ENCODE data around the gene ZNF516. TPM values are rescaled to one million over a fixed set of nuclear protein-coding genes. Genes with fewer than 3 reads are reported as not detected.

Gene ZNF516
- total and polyA plus RNA-seq, 2 of the 4 experiments (the other 2 are of a cell fraction), result 7.9 to 16.9 TPM

DNA sequence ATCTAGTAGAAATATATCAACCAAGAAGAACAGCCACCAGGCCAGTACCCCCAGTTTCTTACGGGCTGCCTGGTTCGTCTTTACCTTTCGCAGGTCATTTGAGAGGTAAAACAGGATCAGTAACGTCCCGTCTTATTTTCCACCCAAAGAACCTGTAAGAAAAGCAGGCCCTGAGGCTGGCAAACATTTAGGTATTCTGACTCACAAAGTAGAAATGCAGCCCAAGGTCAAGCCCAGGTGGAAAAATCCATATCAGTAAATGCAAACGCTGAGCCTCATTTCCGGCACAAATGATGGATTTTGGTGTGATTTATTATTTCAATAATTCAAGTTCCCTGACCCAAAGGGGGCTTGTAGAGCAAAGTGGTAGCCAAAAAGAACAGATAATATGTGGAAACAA lies 171.2 kb downstream of the ZNF516 start:
- ATAC-seq (ENCODE audit: low read depth) (no peak), DNase-seq (no peak)
- H3K56ac ChIP-seq (ENCODE audit: extremely low read depth, insufficient read depth, low read length), result no peak overlapping the region
- intact Hi-C loops (cut with micrococcal nuclease), result no loop called here
- no peak overlapping the region for H2AK9ac ChIP-seq (replicated peaks; ENCODE audit: low read depth, low read length, poor library complexity)
- no peaks in the 10 kb centered on the region for H3K79me1 ChIP-seq (ENCODE audit: low read depth in 1 of 2, low read length in 2 of 2)
- no peak overlapping the region for H2AK5ac ChIP-seq (ENCODE audit: low read depth, low read length)
- no peaks in the 10 kb centered on the region for H3K36me3 ChIP-seq (ENCODE audit: control insufficient read depth, insufficient read depth, low read length)
- BruUV-seq (replicated peaks), result no TSS peak
- H3K27ac ChIP-seq (ENCODE audit: insufficient read depth, low read length), result no peak overlapping the region
- no peak overlapping the region for H3K23ac ChIP-seq (ENCODE audit: low read depth, low read length)
- CTCF ChIA-PET, result no interaction called here
- H3K4ac ChIP-seq (ENCODE audit: low read depth, low read length), result no peak overlapping the region
- no peaks in the 10 kb centered on the region for H4K20me1 ChIP-seq (ENCODE audit: insufficient read depth, low read length)
- WGBS, 2 experiments (ENCODE audit: extremely low coverage in 2 of 2, insufficient read length in 1 of 2), result no CpG with 5 or more reads among the region's 7 CpGs
- no peak for TF ChIP-seq RAD21 (IDR thresholded peaks at IDR 0.05; ENCODE audit: low read length)
- no peak for TF ChIP-seq POLR2A (IDR thresholded peaks at IDR 0.05; ENCODE audit: low read depth, low read length)
- TF ChIP-seq NFE2L2 (IDR thresholded peaks at IDR 0.05; ENCODE audit: low read depth, low read length), result no peak
- no peak for TF ChIP-seq MAFK (IDR thresholded peaks at IDR 0.05; ENCODE audit: low read depth, low read length)
- TF ChIP-seq, protein P1, sequence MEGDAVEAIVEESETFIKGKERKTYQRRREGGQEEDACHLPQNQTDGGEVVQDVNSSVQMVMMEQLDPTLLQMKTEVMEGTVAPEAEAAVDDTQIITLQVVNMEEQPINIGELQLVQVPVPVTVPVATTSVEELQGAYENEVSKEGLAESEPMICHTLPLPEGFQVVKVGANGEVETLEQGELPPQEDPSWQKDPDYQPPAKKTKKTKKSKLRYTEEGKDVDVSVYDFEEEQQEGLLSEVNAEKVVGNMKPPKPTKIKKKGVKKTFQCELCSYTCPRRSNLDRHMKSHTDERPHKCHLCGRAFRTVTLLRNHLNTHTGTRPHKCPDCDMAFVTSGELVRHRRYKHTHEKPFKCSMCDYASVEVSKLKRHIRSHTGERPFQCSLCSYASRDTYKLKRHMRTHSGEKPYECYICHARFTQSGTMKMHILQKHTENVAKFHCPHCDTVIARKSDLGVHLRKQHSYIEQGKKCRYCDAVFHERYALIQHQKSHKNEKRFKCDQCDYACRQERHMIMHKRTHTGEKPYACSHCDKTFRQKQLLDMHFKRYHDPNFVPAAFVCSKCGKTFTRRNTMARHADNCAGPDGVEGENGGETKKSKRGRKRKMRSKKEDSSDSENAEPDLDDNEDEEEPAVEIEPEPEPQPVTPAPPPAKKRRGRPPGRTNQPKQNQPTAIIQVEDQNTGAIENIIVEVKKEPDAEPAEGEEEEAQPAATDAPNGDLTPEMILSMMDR (conservative IDR thresholded peaks at IDR 0.05; ENCODE audit: low read depth, low read length), result no peak
- no peak for TF ChIP-seq CEBPB (IDR thresholded peaks at IDR 0.05; ENCODE audit: low read depth, low read length)
- no peak for TF ChIP-seq CHD1 (IDR thresholded peaks at IDR 0.05; ENCODE audit: low read depth, low read length)
- TF ChIP-seq, protein P2, sequence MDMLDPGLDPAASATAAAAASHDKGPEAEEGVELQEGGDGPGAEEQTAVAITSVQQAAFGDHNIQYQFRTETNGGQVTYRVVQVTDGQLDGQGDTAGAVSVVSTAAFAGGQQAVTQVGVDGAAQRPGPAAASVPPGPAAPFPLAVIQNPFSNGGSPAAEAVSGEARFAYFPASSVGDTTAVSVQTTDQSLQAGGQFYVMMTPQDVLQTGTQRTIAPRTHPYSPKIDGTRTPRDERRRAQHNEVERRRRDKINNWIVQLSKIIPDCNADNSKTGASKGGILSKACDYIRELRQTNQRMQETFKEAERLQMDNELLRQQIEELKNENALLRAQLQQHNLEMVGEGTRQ (IDR thresholded peaks at IDR 0.05; ENCODE audit: low read depth, low read length), result no peak
- no peak for TF ChIP-seq BHLHE40 (IDR thresholded peaks at IDR 0.05; ENCODE audit: low read depth, low read length)
- no peak for TF ChIP-seq RFX5 (IDR thresholded peaks at IDR 0.05; ENCODE audit: low read depth, low read length)
- TF ChIP-seq MXI1 (IDR thresholded peaks at IDR 0.05; ENCODE audit: borderline replicate concordance, low read depth, low read length), result no peak
- TF ChIP-seq SMC3 (IDR thresholded peaks at IDR 0.05; ENCODE audit: low read depth, low read length), result no peak
- no peak for TF ChIP-seq FOS (IDR thresholded peaks at IDR 0.05; ENCODE audit: low read depth, low read length)
- TF ChIP-seq, protein P3, sequence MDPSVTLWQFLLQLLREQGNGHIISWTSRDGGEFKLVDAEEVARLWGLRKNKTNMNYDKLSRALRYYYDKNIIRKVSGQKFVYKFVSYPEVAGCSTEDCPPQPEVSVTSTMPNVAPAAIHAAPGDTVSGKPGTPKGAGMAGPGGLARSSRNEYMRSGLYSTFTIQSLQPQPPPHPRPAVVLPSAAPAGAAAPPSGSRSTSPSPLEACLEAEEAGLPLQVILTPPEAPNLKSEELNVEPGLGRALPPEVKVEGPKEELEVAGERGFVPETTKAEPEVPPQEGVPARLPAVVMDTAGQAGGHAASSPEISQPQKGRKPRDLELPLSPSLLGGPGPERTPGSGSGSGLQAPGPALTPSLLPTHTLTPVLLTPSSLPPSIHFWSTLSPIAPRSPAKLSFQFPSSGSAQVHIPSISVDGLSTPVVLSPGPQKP (IDR thresholded peaks at IDR 0.05; ENCODE audit: borderline replicate concordance, low read depth, low read length), result no peak
- no peak for TF ChIP-seq MAZ (IDR thresholded peaks at IDR 0.05; ENCODE audit: borderline replicate concordance, low read depth, low read length)
- TF ChIP-seq RCOR1 (IDR thresholded peaks at IDR 0.05; ENCODE audit: insufficient replicate concordance, low read length), result no peak
- no peak overlapping the region for H3K18ac ChIP-seq (ENCODE audit: low read depth, low read length)
- no peak overlapping the region for H4K5ac ChIP-seq (ENCODE audit: low read depth, low read length)
- no peaks in the 10 kb centered on the region for H3K9me1 ChIP-seq (ENCODE audit: insufficient read depth, low read length)
- H2AFZ ChIP-seq (replicated peaks; ENCODE audit: low read length, poor library complexity), result no peak overlapping the region
- no peak overlapping the region for H3K4me2 ChIP-seq (ENCODE audit: low read depth, low read length)
- no peak overlapping the region for H2BK5ac ChIP-seq (ENCODE audit: low read depth, low read length, poor library complexity, severe bottlenecking)
- no peak overlapping the region for H2BK120ac ChIP-seq (ENCODE audit: low read depth, low read length)
- no peak overlapping the region for H3K4me3 ChIP-seq (ENCODE audit: insufficient read depth, low read depth, low read length)
- H3K9me3 ChIP-seq (ENCODE audit: control insufficient read depth, insufficient read depth, low read length), result no peaks in the 10 kb centered on the region
- no peak overlapping the region for H4K8ac ChIP-seq (ENCODE audit: low read depth in 2 of 2, low read length in 2 of 2)
- dilution Hi-C loops (cut with HindIII; ENCODE audit: low sequenced_read_pairs, unreplicated experiment), result no loop called here
- in situ Hi-C loops (cut with MboI; ENCODE audit: low sequenced_read_pairs), result no loop called here
- no peak overlapping the region for H3K9ac ChIP-seq (ENCODE audit: low read depth, low read length)
- no peak overlapping the region for H2BK20ac ChIP-seq (ENCODE audit: low read depth, low read length)
- H3K4me1 ChIP-seq (ENCODE audit: control insufficient read depth, insufficient read depth, low read length), result no peaks in the 10 kb centered on the region
- H3K14ac ChIP-seq (replicated peaks; ENCODE audit: low read depth, low read length), result no peak overlapping the region
- H2BK15ac ChIP-seq (ENCODE audit: low read depth, low read length), result no peak overlapping the region
- POLR2A ChIA-PET (ENCODE audit: unreplicated experiment), result no interaction called here
- H4K91ac ChIP-seq (ENCODE audit: insufficient read depth, low read depth, low read length), result no peak overlapping the region
- peaks cover 6% of the 10 kb centered on the region for H3K27me3 ChIP-seq (ENCODE audit: control insufficient read depth, insufficient read depth, low read length)
